ENCODE results near the gene VOPP1.
A peak's percentile ranks its signal among the peaks of the same experiment; 100 is the strongest.

The VOPP1 gene

DNA sequence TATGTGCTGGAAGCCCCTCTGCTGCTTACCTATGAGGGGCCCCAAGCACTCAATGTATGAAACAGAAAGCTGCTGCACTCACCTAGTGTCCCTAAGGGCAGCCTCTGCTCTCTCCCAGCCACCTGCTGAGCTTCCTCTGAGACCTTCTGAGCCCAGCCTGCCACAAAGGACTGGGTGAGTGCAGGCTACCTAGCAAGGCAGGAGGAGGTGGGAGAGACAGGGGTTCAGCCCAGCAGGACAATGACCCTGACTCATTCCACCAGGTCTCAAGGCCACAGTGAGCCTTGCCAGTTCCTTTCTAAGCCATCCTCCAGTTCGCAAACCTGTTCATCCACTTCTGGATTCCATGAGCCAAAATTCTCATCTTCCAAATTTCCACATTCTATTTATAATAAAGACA is 16.3 kb downstream of the VOPP1 start:
- no peak for DNase-seq (ENCODE audit: low spot score)
- FAIRE-seq: no peak

GRCh38 chr7:55555160-55555559 is 17.1 kb downstream of the VOPP1 start:
- DNase-seq (ENCODE audit: low spot score) (no peak), FAIRE-seq (no peak)

- no peak for FAIRE-seq
Measured at GRCh38 chr7:55554038-55554437, 18.3 kb downstream of the VOPP1 start.

GRCh38 chr7:55553024-55553345 is 19.3 kb downstream of the VOPP1 start:
- DNase-seq (ENCODE audit: low spot score) (no peak), FAIRE-seq (no peak)

More at GRCh38 chr7:55554038-55554437, 18.3 kb downstream of the VOPP1 start:
- no peak for DNase-seq (ENCODE audit: low spot score)

DNA sequence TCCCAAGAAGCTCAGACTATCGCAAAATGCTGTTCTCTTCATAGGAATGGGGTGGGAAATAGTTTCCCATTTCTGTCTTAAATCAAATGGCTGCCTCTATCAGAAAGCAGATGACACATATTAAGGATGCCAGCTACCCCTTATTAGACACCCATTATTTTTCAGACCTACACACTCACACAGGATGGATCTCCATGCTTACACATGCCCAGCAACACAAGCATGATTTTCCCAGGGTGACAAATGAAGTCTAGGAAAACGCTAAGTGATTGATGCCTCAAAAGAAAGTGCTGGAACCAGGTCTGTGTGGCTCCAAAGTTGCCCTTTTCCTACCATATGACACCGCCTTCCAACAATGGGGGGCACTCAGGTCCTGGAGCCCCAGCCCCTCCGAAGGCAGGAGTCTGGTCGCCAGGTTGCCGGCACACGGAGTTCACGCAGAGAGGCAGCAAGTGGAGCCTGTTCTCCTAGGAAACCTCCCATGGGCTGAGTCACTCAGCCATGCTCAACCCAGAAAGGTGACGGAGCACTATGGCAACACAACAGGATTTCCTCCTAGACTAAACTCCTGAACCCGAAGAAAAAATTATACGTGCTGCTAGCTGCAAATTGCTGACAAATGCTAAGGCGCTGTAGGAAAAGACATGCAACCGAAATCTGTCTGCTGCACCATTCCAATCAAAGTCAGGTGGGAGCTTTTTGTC is 19.8 kb downstream of the VOPP1 start:
- FAIRE-seq (no peak), DNase-seq (ENCODE audit: low spot score) (no peak)

DNA sequence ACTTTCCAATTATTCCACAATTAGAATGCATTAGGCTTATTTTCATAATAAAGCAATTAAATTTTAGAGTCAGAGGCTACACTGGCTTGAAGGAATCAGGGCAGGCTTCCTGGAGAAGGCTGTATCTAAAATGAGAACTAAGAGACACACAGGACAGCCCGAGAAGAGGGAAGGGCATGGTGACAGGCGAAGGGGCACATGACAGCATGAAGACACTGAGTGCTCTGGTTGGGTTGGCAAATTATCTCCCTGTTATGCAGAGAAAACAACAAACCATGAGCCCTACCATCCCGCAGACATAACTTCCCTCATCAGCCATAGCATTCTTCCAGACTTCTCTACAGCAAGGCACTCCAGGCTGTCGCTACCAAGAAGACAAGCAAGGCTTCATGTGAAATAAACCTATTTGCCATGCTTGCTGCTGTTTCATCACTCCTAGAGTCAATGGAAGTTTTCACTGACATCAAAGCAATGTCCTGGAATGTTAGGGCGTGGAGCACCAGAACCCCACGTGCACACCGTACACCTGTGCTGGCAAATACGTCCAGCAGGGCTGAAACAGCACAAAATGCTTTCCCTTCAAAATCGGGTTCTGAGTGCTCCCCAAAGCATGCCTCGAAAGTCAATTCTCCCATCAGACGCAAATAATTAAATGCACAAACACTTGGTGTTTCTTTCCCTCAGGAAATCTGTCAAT is 21.3 kb downstream of the VOPP1 start:
- FAIRE-seq (peak; percentile 27), DNase-seq (ENCODE audit: low spot score) (no peak)

GRCh38 chr7:55550010-55550663 is 22.2 kb downstream of the VOPP1 start:
- no peak for DNase-seq (ENCODE audit: low spot score)
- FAIRE-seq: no peak

GRCh38 chr7:55549457-55549856 is 22.8 kb downstream of the VOPP1 start:
- DNase-seq (ENCODE audit: low spot score): no peak
- FAIRE-seq: no peak

- DNase-seq (ENCODE audit: low spot score) (no peak), FAIRE-seq (no peak)
Measured at GRCh38 chr7:55548295-55548731, 24.0 kb downstream of the VOPP1 start.

GRCh38 chr7:55546814-55547213 is 25.5 kb downstream of the VOPP1 start:
- DNase-seq (ENCODE audit: low spot score) (peak; percentile 97), FAIRE-seq (peak; percentile 91)

GRCh38 chr7:55545496-55545895 is 26.8 kb downstream of the VOPP1 start:
- FAIRE-seq (no peak), DNase-seq (ENCODE audit: low spot score) (no peak)

GRCh38 chr7:55540226-55540858 is 32.0 kb downstream of the VOPP1 start:
- FAIRE-seq (no peak), DNase-seq (ENCODE audit: low spot score) (no peak)

GRCh38 chr7:55539380-55539779 is 32.9 kb downstream of the VOPP1 start:
- no peak for DNase-seq (ENCODE audit: low spot score)

GRCh38 chr7:55538538-55538937 is 33.8 kb downstream of the VOPP1 start:
- DNase-seq (ENCODE audit: low spot score) (peak; percentile 67), FAIRE-seq (peak; percentile 88)

More at GRCh38 chr7:55539380-55539779, 32.9 kb downstream of the VOPP1 start:
- FAIRE-seq: no peak

- FAIRE-seq: peak; percentile 23
- no peak for DNase-seq (ENCODE audit: low spot score)
Measured at GRCh38 chr7:55537458-55537990, 34.8 kb downstream of the VOPP1 start.

DNA sequence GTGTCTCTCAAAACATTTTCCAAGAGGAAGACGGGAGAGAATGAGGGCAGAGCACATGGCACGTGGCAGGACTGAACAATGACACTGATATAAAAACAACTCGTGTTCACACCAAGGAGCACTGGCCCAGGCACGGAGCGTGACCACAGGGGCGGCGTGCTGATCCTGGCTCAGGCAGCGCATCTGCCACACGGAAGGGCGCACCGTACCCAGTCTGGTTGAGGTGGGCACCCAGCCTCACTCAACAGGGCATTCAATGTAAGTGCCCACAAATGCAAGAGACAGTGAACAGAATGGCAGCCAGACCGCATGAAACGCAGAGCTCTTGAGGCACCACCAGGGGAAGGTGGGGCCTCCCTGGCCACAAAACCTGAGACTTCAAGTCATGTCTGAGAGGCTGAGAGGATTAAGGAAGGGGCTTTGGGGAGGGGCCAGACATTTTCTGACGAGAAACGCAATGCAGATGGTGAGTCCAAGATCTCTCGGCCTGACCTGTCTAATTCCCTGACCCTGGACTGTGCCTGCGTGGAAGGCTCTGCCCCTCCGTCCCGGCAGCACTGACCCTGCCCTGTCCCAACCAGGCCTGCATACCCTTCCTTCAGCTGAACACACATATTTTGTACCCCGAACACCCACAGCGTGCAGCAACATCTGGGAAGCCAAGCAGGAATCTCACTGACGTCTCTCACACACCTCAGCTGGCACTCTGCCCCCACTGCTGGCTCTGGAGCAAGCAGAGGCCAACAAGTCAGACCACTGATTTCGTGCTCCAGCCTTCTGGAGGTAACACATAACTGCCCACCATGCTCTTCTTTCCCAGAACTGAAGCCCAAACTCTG is 35.5 kb downstream of the VOPP1 start:
- FAIRE-seq: no peak
- DNase-seq (ENCODE audit: low spot score): no peak

GRCh38 chr7:55535617-55536016 is 36.7 kb downstream of the VOPP1 start:
- DNase-seq (ENCODE audit: low spot score): no peak
- no peak for FAIRE-seq

GRCh38 chr7:55534916-55535590 is 37.2 kb downstream of the VOPP1 start:
- FAIRE-seq (no peak), DNase-seq (ENCODE audit: low spot score) (no peak)

GRCh38 chr7:55534262-55534915 is 37.9 kb downstream of the VOPP1 start:
- FAIRE-seq (peak; percentile 44), DNase-seq (ENCODE audit: low spot score) (peak; percentile 59)

DNA sequence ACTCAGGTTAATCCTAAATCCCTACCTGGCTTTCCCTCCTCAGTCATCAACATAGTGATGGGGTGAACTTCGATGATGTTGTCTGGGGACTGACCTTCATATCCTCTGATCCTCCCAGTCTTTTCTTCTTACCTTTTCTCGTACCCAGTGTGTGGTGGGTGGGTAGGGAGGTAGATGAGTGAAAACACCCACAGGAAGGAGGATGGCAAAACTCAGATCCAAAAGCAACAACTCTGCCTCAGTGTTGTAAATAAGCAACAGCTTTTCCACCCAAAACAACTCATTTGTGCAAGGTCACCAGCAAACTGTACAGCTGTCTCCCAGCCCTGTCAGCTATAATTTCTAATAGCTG is 38.6 kb downstream of the VOPP1 start:
- DNase-seq (ENCODE audit: low spot score) (no peak), FAIRE-seq (no peak)
